ENCODE results near the gene IFT52.

The IFT52 gene

GRCh38 chr20:43583982-43584432 lies 6.7 kb upstream of the IFT52 start:
- TF ChIP-seq NFIC (IDR thresholded peaks at IDR 0.05) = peak; percentile 29; the same call in 1 of the 2 replicates
- no peak for TF ChIP-seq CREB1 (IDR thresholded peaks at IDR 0.05; ENCODE audit: low read depth)

- TF ChIP-seq TEAD4 (IDR thresholded peaks at IDR 0.05) = no peak
- no peak for TF ChIP-seq YY1 (IDR thresholded peaks at IDR 0.05; ENCODE audit: low read depth)
- no peak for TF ChIP-seq MAX (IDR thresholded peaks at IDR 0.05)
- TF ChIP-seq FOXM1 (IDR thresholded peaks at IDR 0.05; ENCODE audit: borderline replicate concordance, low read depth) = no peak
Observed at GRCh38 chr20:43584448-43585136, 6.1 kb upstream of the IFT52 start.

- TF ChIP-seq CREB1 (IDR thresholded peaks at IDR 0.05; ENCODE audit: low read depth) (no peak), ZBTB7A (IDR thresholded peaks at IDR 0.05; ENCODE audit: low read depth) (no peak), TCF12 (IDR thresholded peaks at IDR 0.05; ENCODE audit: low read depth) (no peak), RAD21 (IDR thresholded peaks at IDR 0.05; ENCODE audit: low read depth) (no peak), REST (IDR thresholded peaks at IDR 0.05; ENCODE audit: low read depth) (no peak), MAX (IDR thresholded peaks at IDR 0.05) (no peak), TEAD4 (IDR thresholded peaks at IDR 0.05) (no peak), EGR1 (IDR thresholded peaks at IDR 0.05) (no peak), NFIC (IDR thresholded peaks at IDR 0.05) (no peak), TAF1 (IDR thresholded peaks at IDR 0.05; ENCODE audit: low read depth) (no peak), USF1 (IDR thresholded peaks at IDR 0.05) (no peak), YY1 (IDR thresholded peaks at IDR 0.05; ENCODE audit: low read depth) (no peak), FOXM1 (IDR thresholded peaks at IDR 0.05; ENCODE audit: borderline replicate concordance, low read depth) (no peak), EP300 (IDR thresholded peaks at IDR 0.05; ENCODE audit: borderline replicate concordance) (no peak), CEBPB (IDR thresholded peaks at IDR 0.05) (no peak)
Observed at GRCh38 chr20:43586641-43587040, 4.1 kb upstream of the IFT52 start.

GRCh38 chr20:43590036-43590391 lies 723 bp upstream of the IFT52 start:
- TF ChIP-seq TCF12 (IDR thresholded peaks at IDR 0.05; ENCODE audit: low read depth) (no peak), NFIC (IDR thresholded peaks at IDR 0.05) (no peak), TEAD4 (IDR thresholded peaks at IDR 0.05) (no peak), RAD21 (IDR thresholded peaks at IDR 0.05; ENCODE audit: low read depth) (no peak), EP300 (IDR thresholded peaks at IDR 0.05; ENCODE audit: borderline replicate concordance) (no peak), ZBTB7A (IDR thresholded peaks at IDR 0.05; ENCODE audit: low read depth) (no peak), CREB1 (IDR thresholded peaks at IDR 0.05; ENCODE audit: low read depth) (no peak), MAX (IDR thresholded peaks at IDR 0.05) (no peak), FOXM1 (IDR thresholded peaks at IDR 0.05; ENCODE audit: borderline replicate concordance, low read depth) (no peak), YY1 (IDR thresholded peaks at IDR 0.05; ENCODE audit: low read depth) (no peak), USF1 (IDR thresholded peaks at IDR 0.05) (no peak), REST (IDR thresholded peaks at IDR 0.05; ENCODE audit: low read depth) (no peak), EGR1 (IDR thresholded peaks at IDR 0.05) (no peak), TAF1 (IDR thresholded peaks at IDR 0.05; ENCODE audit: low read depth) (no peak), CEBPB (IDR thresholded peaks at IDR 0.05) (no peak)

GRCh38 chr20:43603124-43603523 lies 12.4 kb downstream of the IFT52 start:
- no peak for TF ChIP-seq ZBTB7A (IDR thresholded peaks at IDR 0.05; ENCODE audit: low read depth)
- TF ChIP-seq TCF12 (IDR thresholded peaks at IDR 0.05; ENCODE audit: low read depth) = no peak
- no peak for TF ChIP-seq REST (IDR thresholded peaks at IDR 0.05; ENCODE audit: low read depth)
- no peak for TF ChIP-seq MAX (IDR thresholded peaks at IDR 0.05)
- TF ChIP-seq TEAD4 (IDR thresholded peaks at IDR 0.05) = no peak
- no peak for TF ChIP-seq NFIC (IDR thresholded peaks at IDR 0.05)
- TF ChIP-seq EGR1 (IDR thresholded peaks at IDR 0.05) = no peak
- TF ChIP-seq YY1 (IDR thresholded peaks at IDR 0.05; ENCODE audit: low read depth) = no peak
- TF ChIP-seq FOXM1 (IDR thresholded peaks at IDR 0.05; ENCODE audit: borderline replicate concordance, low read depth) = no peak
- TF ChIP-seq TAF1 (IDR thresholded peaks at IDR 0.05; ENCODE audit: low read depth) = no peak
- TF ChIP-seq RAD21 (IDR thresholded peaks at IDR 0.05; ENCODE audit: low read depth) = no peak
- no peak for TF ChIP-seq EP300 (IDR thresholded peaks at IDR 0.05; ENCODE audit: borderline replicate concordance)
- no peak for TF ChIP-seq CREB1 (IDR thresholded peaks at IDR 0.05; ENCODE audit: low read depth)
- no peak for TF ChIP-seq USF1 (IDR thresholded peaks at IDR 0.05)
- no peak for TF ChIP-seq CEBPB (IDR thresholded peaks at IDR 0.05)
